Colonic mucosa (tissue), 4 donors: ENCODE data around the gene P3H3. TPM values are rescaled to one million over a fixed set of nuclear protein-coding genes. Genes with fewer than 3 reads are reported as not detected.

Source experiments
- DNase-seq: peaks from one replicate; pipeline ENCODE4 v3.0.0-alpha.2; 2020
- H3K27ac ChIP-seq: fragments of 200-600 bp; one replicate; pipeline ENCODE4 v1.8.0; 2021
- H3K27me3 ChIP-seq: fragments of 200-600 bp; one replicate; pipeline ENCODE4 v1.8.0; 2021
- H3K36me3 ChIP-seq: fragments of 200-600 bp; one replicate; pipeline ENCODE4 v1.8.0; 2021
- H3K4me1 ChIP-seq: fragments of 200-600 bp; one replicate; pipeline ENCODE4 v1.8.0; 2021; ENCODE audit warnings: mild to moderate bottlenecking
- H3K4me3 ChIP-seq: fragments of 200-600 bp; one replicate; pipeline ENCODE4 v1.8.0; 2021
- H3K9ac ChIP-seq, 2 donors: one replicate each; pipeline ENCODE4 v1.7.0; 2013; ENCODE audit warnings: control low read depth in 2 of 2, low read depth in 2 of 2, low read length in 2 of 2
- H3K9me3 ChIP-seq: fragments of 200-600 bp; one replicate; pipeline ENCODE4 v1.8.0; 2021
- CTCF ChIP-seq: fragments of 200-600 bp; IDR thresholded peaks from one replicate; pipeline ENCODE4 v1.8.0; 2022; ENCODE audit warnings: antibody characterized with exemption, mild to moderate bottlenecking
- intact Hi-C: fragments of 100-400 bp; cut with DNase I; formaldehyde crosslinking; loops from one replicate; pipeline ENCODE4 v1.14.1; 2022
- total RNA-seq, 2 donors: library from RNA; stranded (reverse); fragmentation: NEBNext Ultra II Directional in 1 of 2; extraction: Animal tissue kit (Norgen Biotek cat#: 25700) in 1 of 2; gene quantifications; one replicate each; pipeline ENCODE4 v1.2.1, GENCODE V29; 2021
- donor health status: healthy.
- donor health status: DM: no; HTN: no; CAD: no.
- donor health status: DM: no; HTN: no; CAD: no.

The P3H3 gene
- total RNA-seq, 2 donors from 2014 or later = 4.4 to 5.3 TPM

- Histone ChIP-seq H3K27me3 (no peaks in the 10 kb centered on the region), H3K9ac (no peak overlapping the region), H3K4me3 (no peak overlapping the region), H3K27ac (no peak overlapping the region), H3K4me1 (no peaks in the 10 kb centered on the region), H3K36me3 (no peaks in the 10 kb centered on the region), H3K9me3 (no peaks in the 10 kb centered on the region)
- no peak for DNase-seq
- intact Hi-C loops = no loop called here
- TF ChIP-seq CTCF = no peak
Observed at GRCh38 chr12:6786416-6787094, 41.7 kb upstream of the P3H3 start.

GRCh38 chr12:6787309-6787708 is 40.9 kb upstream of the P3H3 start:
- H3K4me3 ChIP-seq = no peak overlapping the region
- no peak for TF ChIP-seq CTCF
- H3K27me3 ChIP-seq = no peaks in the 10 kb centered on the region
- H3K9me3 ChIP-seq = no peaks in the 10 kb centered on the region
- no peaks in the 10 kb centered on the region for H3K36me3 ChIP-seq
- no peaks in the 10 kb centered on the region for H3K4me1 ChIP-seq
- no peak overlapping the region for H3K9ac ChIP-seq
- no peak for DNase-seq
- H3K27ac ChIP-seq = no peak overlapping the region
- intact Hi-C loops = no loop called here

- intact Hi-C loops = no loop called here
- no peak for TF ChIP-seq CTCF
- Histone ChIP-seq H3K4me3 (peak within 1 kb of the TSS; percentile 30), H3K4me1 (no peaks in the 10 kb centered on the region), H3K9me3 (no peaks in the 10 kb centered on the region), H3K27me3 (no peaks in the 10 kb centered on the region), H3K27ac (peak within 1 kb of the TSS; percentile 50), H3K36me3 (no peaks in the 10 kb centered on the region), H3K9ac (peak within 1 kb of the TSS; percentile 7 to 35)
- DNase-seq = peak; percentile 56
Observed at GRCh38 chr12:6788972-6789924, 39.0 kb upstream of the P3H3 start, which contains the start of gene CD4. Gene CD4 (plus strand): TSS chr12:6789528. CDS start chr12:6800139, 10,611 bp downstream.

- intact Hi-C loops = no loop called here
- no peaks in the 10 kb centered on the region for H3K9me3 ChIP-seq
- DNase-seq = no peak
- TF ChIP-seq CTCF = no peak
- H3K4me1 ChIP-seq = no peaks in the 10 kb centered on the region
- peak overlapping the region; percentile 50 for H3K27ac ChIP-seq
- H3K27me3 ChIP-seq = no peaks in the 10 kb centered on the region
- peak overlapping the region; percentile 30 for H3K4me3 ChIP-seq
- H3K36me3 ChIP-seq = no peaks in the 10 kb centered on the region
- peak overlapping the region in 1 of 2 donors; percentile 14 for H3K9ac ChIP-seq
Observed at GRCh38 chr12:6790496-6791150, 37.6 kb upstream of the P3H3 start.

- no peaks in the 10 kb centered on the region for H3K4me1 ChIP-seq
- TF ChIP-seq CTCF = no peak
- H3K9me3 ChIP-seq = no peaks in the 10 kb centered on the region
- no peaks in the 10 kb centered on the region for H3K27me3 ChIP-seq
- H3K36me3 ChIP-seq = no peaks in the 10 kb centered on the region
- H3K9ac ChIP-seq = peak overlapping the region in 1 of 2 donors; percentile 3
- H3K27ac ChIP-seq = peak overlapping the region; percentile 44
- DNase-seq = no peak
- H3K4me3 ChIP-seq = peak overlapping the region; percentile 30
- intact Hi-C loops = no loop called here
Observed at GRCh38 chr12:6791931-6792520, 36.2 kb upstream of the P3H3 start.
